K562 (cell line): ENCODE measurements around the gene HELZ. TPM values are rescaled to one million over a fixed set of nuclear protein-coding genes. Genes with fewer than 3 reads are reported as not detected.

Experiments used
- ATAC-seq: fragments of 200-7000 bp; cut with Tn5 transposase; 3 replicates; pipeline ENCODE4 v1.9.1; 2020; ENCODE audit warnings: moderate library complexity
- BruUV-seq: library from RNA; stranded (reverse); fragments of 400-500 nt; replicated peaks from 2 replicates; lab custom pipeline; 2021; lab: Mats Ljungman, UMichigan
- CTCF ChIA-PET: fragments of 300-600 bp; formaldehyde crosslinking; extraction: SDS; loops from one replicate; lab custom pipeline; 2021; ENCODE audit warnings: low intra/inter-chr PET ratio; lab: Yijun Ruan, JAX
- POLR2A ChIA-PET: fragments of 300-600, 350-650 bp; sonication (Branson Sonifier 250); formaldehyde crosslinking; extraction: SDS; loops from one replicate; lab custom pipeline; 2021; ENCODE audit warnings: antibody characterized with exemption, inconsistent platforms; lab: Yijun Ruan, JAX
- DNase-seq, 4 experiments: peaks; one replicate each; pipeline versions ENCODE4 v3.0.0 to v3.0.0-alpha.2; 2011 to 2018; ENCODE audit warnings: low spot score in 3 of 4, mixed read lengths in 3 of 4; ENCODE audit errors: extremely low read depth in 1 of 4
- FAIRE-seq: peaks from 2 replicates; lab custom pipeline; 2011; peaks lifted over from hg19 to GRCh38; lab: Jason Lieb, UNC
- H2AFZ ChIP-seq: 2 replicates; pipeline ENCODE4 v1.6.0; 2011; ENCODE audit warnings: low read depth, low read length, control low read depth, inconsistent platforms
- H3K27ac ChIP-seq: fragments of 200-600 bp; 3 replicates; pipeline ENCODE4 v1.8.0; 2011; ENCODE audit warnings: low read depth, mild to moderate bottlenecking, control low read depth, inconsistent platforms, low read length, moderate library complexity, mixed read lengths; ENCODE audit errors: extremely low read depth
- H3K27me3 ChIP-seq, 2 experiments: fragments of 300-600 bp in 1 of 2; 2 replicates in 1 of 2; 3 replicates in 1 of 2; pipeline versions ENCODE4 v1.6.0 to v1.8.0; 2011; ENCODE audit warnings: inconsistent platforms in 2 of 2, low read length in 2 of 2, mild to moderate bottlenecking in 1 of 2, mixed read lengths in 1 of 2, moderate library complexity in 1 of 2; ENCODE audit not compliant: control insufficient read depth in 2 of 2, insufficient read depth in 2 of 2
- H3K36me3 ChIP-seq: fragments of 300-600 bp; 3 replicates; pipeline ENCODE4 v1.8.0; 2011; ENCODE audit warnings: mild to moderate bottlenecking, low read length, inconsistent platforms; ENCODE audit not compliant: control insufficient read depth, insufficient read depth
- H3K4me1 ChIP-seq, 2 experiments: fragments of 200-600 bp in 1 of 2; replicated peaks in 1 of 2; 2 replicates in 1 of 2; 3 replicates in 1 of 2; pipeline versions ENCODE4 v1.5.1 to v1.8.0; 2011; ENCODE audit warnings: inconsistent platforms in 2 of 2, low read length in 2 of 2, mild to moderate bottlenecking in 1 of 2, mixed read lengths in 1 of 2, moderate library complexity in 1 of 2; ENCODE audit not compliant: control insufficient read depth in 2 of 2, insufficient read depth in 2 of 2
- H3K4me2 ChIP-seq: 2 replicates; pipeline ENCODE4 v1.6.1; 2011; ENCODE audit warnings: low read length, control low read depth, inconsistent platforms, mixed read lengths; ENCODE audit not compliant: insufficient read depth
- H3K4me3 ChIP-seq: fragments of 200-600 bp; sonication (generic), shearing (Covaris generic); 2 replicates; pipeline ENCODE4 v1.5.1; 2016; ENCODE audit warnings: control low read depth, inconsistent platforms
- H3K79me2 ChIP-seq: fragments of 200-600 bp; 3 replicates; pipeline ENCODE4 v1.8.0; 2011; ENCODE audit warnings: low read length, inconsistent platforms; ENCODE audit not compliant: control insufficient read depth, insufficient read depth
- H3K9ac ChIP-seq, 2 experiments: 2 replicates each; pipeline versions ENCODE4 v1.6.0 to v1.6.1; 2011; ENCODE audit warnings: low read depth in 2 of 2, low read length in 2 of 2, control low read depth in 1 of 2, inconsistent platforms in 1 of 2, mild to moderate bottlenecking in 1 of 2, mixed read lengths in 1 of 2; ENCODE audit not compliant: insufficient read depth in 1 of 2
- H3K9me1 ChIP-seq: one replicate; pipeline ENCODE4 v1.6.0; 2011; ENCODE audit warnings: inconsistent platforms, mild to moderate bottlenecking, low read length, moderate library complexity; ENCODE audit not compliant: control insufficient read depth, insufficient read depth
- H3K9me3 ChIP-seq: replicated peaks from 2 replicates; pipeline ENCODE4 v1.5.1; 2011; ENCODE audit warnings: low read depth, low read length, inconsistent platforms; ENCODE audit not compliant: control insufficient read depth, insufficient read depth
- H4K20me1 ChIP-seq: replicated peaks from 2 replicates; pipeline ENCODE4 v1.6.1; 2011; ENCODE audit warnings: low read length, inconsistent platforms, mixed read lengths; ENCODE audit not compliant: control insufficient read depth, insufficient read depth
- ARHGAP35 ChIP-seq: fragments of 450-650 bp; IDR thresholded peaks from 2 replicates; pipeline ENCODE4 v1.6.1; 2018; ENCODE audit not compliant: partially characterized antibody
- BCOR ChIP-seq: fragments of 450-650 bp; IDR thresholded peaks from 2 replicates; pipeline ENCODE4 v1.6.1; 2016
- CREM ChIP-seq: IDR thresholded peaks from 2 replicates; pipeline ENCODE4 v1.6.1; 2014; ENCODE audit warnings: antibody characterized with exemption, low read depth
- DPF2 ChIP-seq: fragments of 450-650 bp; IDR thresholded peaks from 2 replicates; pipeline ENCODE4 v1.6.1; 2016
- HDAC3 ChIP-seq: fragments of 450-650 bp; IDR thresholded peaks from 2 replicates; pipeline ENCODE4 v1.6.1; 2018; ENCODE audit warnings: borderline replicate concordance, mild to moderate bottlenecking, moderate library complexity; ENCODE audit not compliant: partially characterized antibody
- HLTF ChIP-seq: fragments of 450-650 bp; IDR thresholded peaks from 2 replicates; pipeline ENCODE4 v1.6.1; 2016
- HNRNPK ChIP-seq: fragments of 200-400 bp; formaldehyde crosslinking; IDR thresholded peaks from one replicate; pipeline ENCODE4 v1.6.1; 2018; ENCODE audit warnings: mild to moderate bottlenecking, low read depth, low read length; ENCODE audit not compliant: poor library complexity, severe bottlenecking
- RFX7 ChIP-seq: fragments of 250-450 bp; sonication (Bioruptor Pico); IDR thresholded peaks from 2 replicates; pipeline ENCODE4 v1.5.1; 2021; ENCODE audit warnings: mild to moderate bottlenecking
- SAFB ChIP-seq: fragments of 200-400 bp; formaldehyde crosslinking; IDR thresholded peaks from 2 replicates; pipeline ENCODE4 v1.6.1; 2017; ENCODE audit warnings: low read depth, low read length, borderline replicate concordance
- SNIP1 ChIP-seq: fragments of 450-650 bp; IDR thresholded peaks from 2 replicates; pipeline ENCODE4 v1.7.1; 2017; ENCODE audit warnings: low read depth, mild to moderate bottlenecking
- STAT5A ChIP-seq: IDR thresholded peaks from 2 replicates; pipeline ENCODE4 v1.6.1; 2012; ENCODE audit warnings: low read length, inconsistent platforms, borderline replicate concordance
- TRIM24 ChIP-seq, 2 experiments: fragments of 450-650 bp; IDR thresholded peaks; 2 replicates each; pipeline ENCODE4 v1.6.1; 2016
- ZNF436 ChIP-seq: fragments of 250-450, 450-650 bp; sonication (Bioruptor Pico); formaldehyde crosslinking; IDR thresholded peaks from 2 replicates; pipeline ENCODE4 v1.7.0; 2020; ENCODE audit warnings: mild to moderate bottlenecking
- ZNF561 ChIP-seq: fragments of 450-650 bp; formaldehyde crosslinking; conservative IDR thresholded peaks from 2 replicates; pipeline ENCODE4 v1.4.0; 2020; ENCODE audit warnings: mild to moderate bottlenecking, moderate library complexity
- ZNF695 ChIP-seq: fragments of 450-650 bp; formaldehyde crosslinking; IDR thresholded peaks from 2 replicates; pipeline ENCODE4 v1.4.0; 2020; ENCODE audit warnings: mild to moderate bottlenecking, moderate library complexity
- WGBS: fragments of 100-300 bp; shearing (Covaris generic); methylation state at CpG from one replicate; pipeline ENCODE4 v1.1.6; 2016; ENCODE audit warnings: low coverage, mixed read lengths; ENCODE audit not compliant: insufficient coverage; ENCODE audit errors: missing lambda C conversion rate; 5-methylcytosine and 5-hydroxymethylcytosine counted together
- in situ Hi-C: fragments of 300-500 bp; cut with MboI; formaldehyde crosslinking; loops from 4 replicates; pipeline ENCODE4 v1.15.0; 2018; ENCODE audit warnings: inconsistent platforms, mixed read lengths
- intact Hi-C: fragments of 100-400 bp; cut with micrococcal nuclease; formaldehyde crosslinking; loops from 2 replicates; pipeline ENCODE4 v1.14.2; 2022
- polyA plus RNA-seq, 8 experiments: library from polyadenylated mRNA; depleted of rRNA in 4 of 8; stranded (reverse) in 5 of 8; unstranded in 3 of 8; fragments of >200 nt; fragmentation: Nextera tagmentation in 2 of 8; fragmentation: Illumina TruSeq in 1 of 8; extraction: Ambion mirVana in 2 of 8; extraction: Trizol in 1 of 8; gene quantifications; 2 replicates each; pipeline versions ENCODE4 v1.2.1 to v1.2.3, GENCODE V29; 2011 to 2014; ENCODE audit warnings: inconsistent platforms in 1 of 8, missing spikeins in 1 of 8
- total RNA-seq, 7 experiments: library from RNA; depleted of rRNA in 6 of 7; stranded (reverse); fragments of >200 nt in 6 of 7; fragmentation: Illumina TruSeq in 2 of 7; extraction: Trizol in 2 of 7; gene quantifications; 2 replicates each; pipeline versions ENCODE4 v1.2.1 to v1.2.3, GENCODE V29; 2011 to 2021; ENCODE audit warnings: low replicate concordance in 1 of 7
- TF ChIP-seq, protein P1 (sequence below): fragments of 450-650 bp; IDR thresholded peaks from 2 replicates; pipeline ENCODE4 v1.6.1; 2016; ENCODE audit warnings: low read depth, mild to moderate bottlenecking, moderate library complexity
- TF ChIP-seq, protein P2 (sequence below): sonication (generic); formaldehyde crosslinking; IDR thresholded peaks from 2 replicates; pipeline ENCODE4 v1.8.0; 2022; ENCODE audit warnings: missing genetic modification reagents, mild to moderate bottlenecking, borderline replicate concordance

HELZ gene
- total and polyA plus RNA-seq, 9 of the 15 experiments (the other 6 are each of a cell fraction or from before 2014, with no cell fraction given) = 5.2 to 39.8 (median 17.3) TPM

DNA sequence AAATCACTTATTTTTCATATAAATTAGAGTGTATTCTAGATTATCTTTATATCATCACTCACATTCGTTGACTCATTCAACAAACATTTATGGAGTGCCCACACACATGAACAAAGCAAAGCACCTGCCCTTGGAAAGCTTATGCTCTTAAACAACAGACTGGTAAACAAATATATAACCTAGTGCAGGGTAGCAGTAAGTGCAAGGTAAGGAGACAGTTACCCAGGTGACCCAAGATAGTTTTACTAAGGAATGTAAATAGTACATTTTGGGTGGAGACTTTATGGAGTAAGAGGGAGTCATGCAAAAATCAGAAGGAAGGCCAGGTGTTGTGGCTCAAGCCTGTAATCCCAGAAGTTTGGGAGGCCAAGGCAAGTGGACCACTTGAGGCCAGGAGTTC is 40.4 kb upstream of the HELZ start:
- CTCF ChIA-PET = no interaction called here
- POLR2A ChIA-PET = interaction anchor here (0.5 to 1.0 kb wide), 2 partner anchors 13 to 491 kb away, joined by 3 read pairs; no protein-coding TSS in a partner anchor
- FAIRE-seq (no peak), ATAC-seq (no peak), DNase-seq (no peak)
- Histone ChIP-seq H3K9me3 (no peaks in the 10 kb centered on the region), H3K79me2 (no peaks in the 10 kb centered on the region), H3K27me3 (no peaks in the 10 kb centered on the region), H3K4me3 (no peak overlapping the region), H3K9ac (no peak overlapping the region), H3K4me1 (no peaks in the 10 kb centered on the region; a peak in 1 of 5 replicates), H3K36me3 (no peaks in the 10 kb centered on the region), H3K4me2 (no peak overlapping the region), H3K27ac (no peak overlapping the region), H4K20me1 (no peaks in the 10 kb centered on the region), H2AFZ (no peak overlapping the region), H3K9me1 (no peaks in the 10 kb centered on the region)
- no peak for TF ChIP-seq STAT5A
- no peak for TF ChIP-seq HLTF
- no peak for TF ChIP-seq HDAC3
- TF ChIP-seq TRIM24 (IDR thresholded peaks at IDR 0.05) = no peak
- no peak for TF ChIP-seq CREM
- no peak for TF ChIP-seq ZNF561 (CRISPR knock-in tag)
- TF ChIP-seq, protein P1, sequence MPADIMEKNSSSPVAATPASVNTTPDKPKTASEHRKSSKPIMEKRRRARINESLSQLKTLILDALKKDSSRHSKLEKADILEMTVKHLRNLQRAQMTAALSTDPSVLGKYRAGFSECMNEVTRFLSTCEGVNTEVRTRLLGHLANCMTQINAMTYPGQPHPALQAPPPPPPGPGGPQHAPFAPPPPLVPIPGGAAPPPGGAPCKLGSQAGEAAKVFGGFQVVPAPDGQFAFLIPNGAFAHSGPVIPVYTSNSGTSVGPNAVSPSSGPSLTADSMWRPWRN = no peak
- TF ChIP-seq RFX7 (CRISPR knock-in tag) = no peak
- TF ChIP-seq SAFB = no peak
- TF ChIP-seq ZNF695 (CRISPR knock-in tag) = no peak
- TF ChIP-seq ZNF436 = no peak
- TF ChIP-seq SNIP1 = no peak
- TF ChIP-seq, protein P2, sequence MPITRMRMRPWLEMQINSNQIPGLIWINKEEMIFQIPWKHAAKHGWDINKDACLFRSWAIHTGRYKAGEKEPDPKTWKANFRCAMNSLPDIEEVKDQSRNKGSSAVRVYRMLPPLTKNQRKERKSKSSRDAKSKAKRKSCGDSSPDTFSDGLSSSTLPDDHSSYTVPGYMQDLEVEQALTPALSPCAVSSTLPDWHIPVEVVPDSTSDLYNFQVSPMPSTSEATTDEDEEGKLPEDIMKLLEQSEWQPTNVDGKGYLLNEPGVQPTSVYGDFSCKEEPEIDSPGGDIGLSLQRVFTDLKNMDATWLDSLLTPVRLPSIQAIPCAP (CRISPR knock-in tag) = no peak
- no peak for TF ChIP-seq HNRNPK
- TF ChIP-seq DPF2 = no peak
- TF ChIP-seq ARHGAP35 = no peak
- no peak for TF ChIP-seq BCOR
- BruUV-seq = no TSS peak
- WGBS = 7% methylated on average over 1 of the region's 1 CpG
- in situ Hi-C loops = no loop called here
- intact Hi-C loops = no loop called here
